ENCODE data around the gene TFF3. TPM values are rescaled to one million over a fixed set of nuclear protein-coding genes. Genes with fewer than 3 reads are reported as not detected.

The TFF3 gene
- total RNA-seq (2016; rRNA removed; fragmentation: Illumina TruSeq; extraction: Trizol) = 7.9 and 14.2 TPM in 2 replicates
- total RNA-seq (2016; cell fraction: cytosol; rRNA removed; fragmentation: Illumina TruSeq; extraction: Trizol; ENCODE audit: low read depth) = 9.4 and 9.9 TPM in 2 replicates
- total RNA-seq (2016; cell fraction: insoluble cytoplasmic fraction; rRNA removed; fragmentation: Illumina TruSeq; extraction: Trizol) = 10.8 and 14.1 TPM in 2 replicates
- 8.0 and 8.6 TPM in 2 replicates for total RNA-seq (2016; cell fraction: membrane; rRNA removed; fragmentation: Illumina TruSeq; extraction: Trizol)
- total RNA-seq (2016; cell fraction: nucleus; rRNA removed; fragmentation: Illumina TruSeq; extraction: Trizol) = 5.1 and 9.3 TPM in 2 replicates
- 26.9 and 27.0 TPM in 2 replicates for polyA plus RNA-seq (2011; rRNA removed)
- 15.9 and 30.0 TPM in 2 replicates for polyA plus RNA-seq (2011; cell fraction: cytosol; rRNA removed)
- 16.3 and 18.8 TPM in 2 replicates for polyA plus RNA-seq (2011; cell fraction: nucleus; rRNA removed)
- polyA plus RNA-seq (2012) = 14.9 and 18.1 TPM in 2 replicates
- 7.3 and 9.3 TPM in 2 replicates for polyA plus RNA-seq (2016; cell fraction: cytosol; fragmentation: Illumina TruSeq; extraction: Trizol; ENCODE audit: low read depth)
- polyA plus RNA-seq (2016; cell fraction: insoluble cytoplasmic fraction; fragmentation: Illumina TruSeq; extraction: Trizol; ENCODE audit: low read depth) = 5.5 and 6.2 TPM in 2 replicates
- polyA plus RNA-seq (2016; cell fraction: membrane; fragmentation: Illumina TruSeq; extraction: Trizol; ENCODE audit: low read depth) = 4.6 and 6.5 TPM in 2 replicates
- polyA plus RNA-seq (2016; cell fraction: nucleus; fragmentation: Illumina TruSeq; extraction: Trizol; ENCODE audit: insufficient read depth, low read depth) = 9.5 and 10.5 TPM in 2 replicates
- polyA minus RNA-seq (2011; rRNA and poly(A)+ RNA removed; ENCODE audit: low replicate concordance) = 10.8 TPM in 1 of 2 replicates, not detected in the other
- polyA minus RNA-seq (2011; cell fraction: cytosol; rRNA and poly(A)+ RNA removed) = 6.5 and 7.7 TPM in 2 replicates
- polyA minus RNA-seq (2011; cell fraction: nucleus; rRNA and poly(A)+ RNA removed) = 0.77 and 1.7 TPM in 2 replicates
- Bru-seq, nascent RNA = percentile 47 among the genes with signal in this experiment
- percentile 38 among the genes with signal in this experiment for BruChase-seq, experiment 1, labeled RNA remaining after a 6-hour chase
- percentile 43 among the genes with signal in this experiment for BruChase-seq, experiment 2, labeled RNA remaining after a 2-hour chase
- long read RNA-seq, experiment 1, transcript TFF3-204 (3 exons, 1,109 nt) = major isoform, 29 of 45 reads
- long read RNA-seq, experiment 1, transcript TFF3-203 (2 exons, 419 nt) = minor isoform, 14 of 45 reads
- long read RNA-seq, experiment 1, partial matches to known transcripts = 0 of 45 reads
- long read RNA-seq, experiment 1, other reads (novel, unspliced or antisense) = 2 of 45 reads
- long read RNA-seq, experiment 2, transcript TFF3-204 (3 exons, 1,109 nt) = major isoform, 23 of 27 reads
- long read RNA-seq, experiment 2, partial matches to known transcripts = 0 of 27 reads
- long read RNA-seq, experiment 2, other reads (novel, unspliced or antisense) = 1 of 27 reads

GRCh38 chr21:42315296-42315891, at the start of gene TFF3:
TSS of gene TFF3 (minus strand) at chr21:42315409. CDS start at chr21:42315374, 35 bp downstream.
- in situ Hi-C loops (cut with HindIII; ENCODE audit: extremely low pct_ligation_motif_present, low pct_unique_long_range_greater_than_20kb) = no loop called here
- H2AFZ ChIP-seq (ENCODE audit: low read length) = peak within 1 kb of the TSS; percentile 24
- TF ChIP-seq, protein P1, sequence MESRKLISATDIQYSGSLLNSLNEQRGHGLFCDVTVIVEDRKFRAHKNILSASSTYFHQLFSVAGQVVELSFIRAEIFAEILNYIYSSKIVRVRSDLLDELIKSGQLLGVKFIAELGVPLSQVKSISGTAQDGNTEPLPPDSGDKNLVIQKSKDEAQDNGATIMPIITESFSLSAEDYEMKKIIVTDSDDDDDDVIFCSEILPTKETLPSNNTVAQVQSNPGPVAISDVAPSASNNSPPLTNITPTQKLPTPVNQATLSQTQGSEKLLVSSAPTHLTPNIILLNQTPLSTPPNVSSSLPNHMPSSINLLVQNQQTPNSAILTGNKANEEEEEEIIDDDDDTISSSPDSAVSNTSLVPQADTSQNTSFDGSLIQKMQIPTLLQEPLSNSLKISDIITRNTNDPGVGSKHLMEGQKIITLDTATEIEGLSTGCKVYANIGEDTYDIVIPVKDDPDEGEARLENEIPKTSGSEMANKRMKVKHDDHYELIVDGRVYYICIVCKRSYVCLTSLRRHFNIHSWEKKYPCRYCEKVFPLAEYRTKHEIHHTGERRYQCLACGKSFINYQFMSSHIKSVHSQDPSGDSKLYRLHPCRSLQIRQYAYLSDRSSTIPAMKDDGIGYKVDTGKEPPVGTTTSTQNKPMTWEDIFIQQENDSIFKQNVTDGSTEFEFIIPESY (CRISPR knock-in tag; IDR thresholded peaks at IDR 0.05) = no peak
- TF ChIP-seq HDAC1 (CRISPR knock-in tag; IDR thresholded peaks at IDR 0.05) (peak; percentile 71), ZNF678 (CRISPR knock-in tag; IDR thresholded peaks at IDR 0.05) (no peak), RORA (CRISPR knock-in tag; IDR thresholded peaks at IDR 0.05) (no peak), SALL1 (CRISPR knock-in tag; IDR thresholded peaks at IDR 0.05) (peak; percentile 71), ZNF749 (CRISPR knock-in tag; IDR thresholded peaks at IDR 0.05; ENCODE audit: borderline replicate concordance) (no peak), TBP (CRISPR knock-in tag; IDR thresholded peaks at IDR 0.05) (no peak), ZBTB4 (CRISPR knock-in tag; IDR thresholded peaks at IDR 0.05; ENCODE audit: borderline replicate concordance) (no peak), ZMAT3 (CRISPR knock-in tag; conservative IDR thresholded peaks at IDR 0.05) (no peak), IRX3 (CRISPR knock-in tag; IDR thresholded peaks at IDR 0.05; ENCODE audit: borderline replicate concordance, low read depth) (no peak), PITX1 (CRISPR knock-in tag; IDR thresholded peaks at IDR 0.05) (peak; percentile 50; the same call in 1 of the 2 replicates), SMARCC2 (IDR thresholded peaks at IDR 0.05) (no peak)
- TF ChIP-seq, protein P2, sequence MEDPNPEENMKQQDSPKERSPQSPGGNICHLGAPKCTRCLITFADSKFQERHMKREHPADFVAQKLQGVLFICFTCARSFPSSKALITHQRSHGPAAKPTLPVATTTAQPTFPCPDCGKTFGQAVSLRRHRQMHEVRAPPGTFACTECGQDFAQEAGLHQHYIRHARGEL (CRISPR knock-in tag; IDR thresholded peaks at IDR 0.05) = no peak

More at GRCh38 chr21:42315296-42315891, at the start of gene TFF3:
- Histone ChIP-seq H3K27me3 (ENCODE audit: control insufficient read depth in 1 of 2, insufficient read depth in 2 of 2, low read length in 2 of 2) (no peaks in the 10 kb centered on the region; a peak in 1 of 5 replicates), H3K4me3 (replicated peaks in 1 of 3; ENCODE audit: insufficient read depth in 1 of 3, low read depth in 2 of 3, low read length in 3 of 3) (peak within 1 kb of the TSS; percentile 25 to 63 (median 41); a peak in 5 of 6 replicates), H3K79me2 (ENCODE audit: insufficient read depth, low read length) (no peaks in the 10 kb centered on the region), H3K9ac (ENCODE audit: insufficient read depth, low read depth, low read length) (peak within 1 kb of the TSS; percentile 38), H3K4me2 (ENCODE audit: low read depth, low read length) (peak within 1 kb of the TSS; percentile 83), H3K27ac (ENCODE audit: extremely low read length, insufficient read depth, low read length) (peak within 1 kb of the TSS; percentile 23), H3K9me3 (ENCODE audit: low read length) (no peaks in the 10 kb centered on the region), H4K20me1 (ENCODE audit: insufficient read depth, low read length) (no peaks in the 10 kb centered on the region), H3K36me3 (replicated peaks in 1 of 2; ENCODE audit: control insufficient read depth in 1 of 2, insufficient read depth in 2 of 2, low read length in 2 of 2) (no peaks in the 10 kb centered on the region), H3K4me1 (ENCODE audit: insufficient read depth, low read length) (peaks cover 61% of the 10 kb centered on the region)
- ChIA-PET POLR2A (no interaction called here), CTCF (ENCODE audit: low intra/inter-chr PET ratio, low total read pairs) (no interaction called here)
- ATAC-seq (peak; percentile 85), FAIRE-seq (peak; percentile 83), DNase-seq (ENCODE audit: low spot score) (peak; percentile 84)
- intact Hi-C loops (cut with micrococcal nuclease; ENCODE audit: unreplicated experiment) = no loop called here
- 7% methylated on average over 6 of the region's 15 CpGs for WGBS (ENCODE audit: low lambda C conversion rate)
- BruUV-seq (replicated peaks) = no TSS peak
